GM18909 (cell line): ENCODE results near the gene RGS1.

Experiments
- ATAC-seq: cut with Tn5 transposase; IDR thresholded peaks from one replicate; pipeline ENCODE4 v1.9.1; 2021; ENCODE audit warnings: mild to moderate bottlenecking; ENCODE audit not compliant: unreplicated experiment, poor library complexity

RGS1 gene

GRCh38 chr1:192579010-192579738 lies 3.6 kb downstream of the RGS1 start:
- ATAC-seq = no peak

GRCh38 chr1:192580351-192580962 lies 4.9 kb downstream of the RGS1 start:
- ATAC-seq = peak; percentile 34

DNA sequence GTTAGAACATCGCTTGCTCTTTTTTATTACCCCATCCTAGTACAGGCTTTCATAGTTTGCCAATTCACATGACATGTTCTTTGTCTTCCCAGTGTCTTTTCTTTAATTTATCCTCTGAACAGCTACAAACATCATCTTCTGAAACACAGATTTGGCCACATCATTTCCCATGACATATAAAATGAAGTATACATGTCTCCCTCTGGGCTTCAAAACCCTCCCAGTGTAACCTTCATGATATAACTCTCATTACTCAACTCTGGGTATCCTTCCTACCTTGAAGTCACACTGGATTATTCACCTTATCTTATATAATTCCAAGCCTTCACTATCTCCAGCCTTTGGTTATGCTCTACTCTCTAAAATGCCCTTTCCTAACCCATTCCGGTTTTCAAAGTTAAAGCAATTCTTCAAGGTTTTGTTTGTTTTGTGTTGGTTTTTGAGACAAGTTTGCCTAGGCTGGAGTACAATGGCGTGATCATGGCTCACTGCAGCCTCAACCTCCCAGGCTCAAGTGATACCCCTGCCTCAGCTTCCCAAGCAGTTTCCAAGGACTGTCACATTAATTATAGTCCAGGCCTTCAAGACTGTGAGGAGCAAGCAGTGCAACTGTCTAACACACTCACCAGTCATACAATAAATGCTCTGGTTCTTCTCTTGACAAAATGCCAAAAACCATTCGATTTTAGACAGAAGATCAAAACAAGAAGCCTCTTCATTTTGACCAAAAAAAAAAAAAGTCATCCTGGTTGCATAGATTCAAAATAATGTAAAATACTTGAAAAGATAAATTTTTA lies 5.8 kb downstream of the RGS1 start:
- peak; percentile 9 for ATAC-seq

- ATAC-seq = no peak
Measured at GRCh38 chr1:192584866-192585265, 9.3 kb downstream of the RGS1 start.

DNA sequence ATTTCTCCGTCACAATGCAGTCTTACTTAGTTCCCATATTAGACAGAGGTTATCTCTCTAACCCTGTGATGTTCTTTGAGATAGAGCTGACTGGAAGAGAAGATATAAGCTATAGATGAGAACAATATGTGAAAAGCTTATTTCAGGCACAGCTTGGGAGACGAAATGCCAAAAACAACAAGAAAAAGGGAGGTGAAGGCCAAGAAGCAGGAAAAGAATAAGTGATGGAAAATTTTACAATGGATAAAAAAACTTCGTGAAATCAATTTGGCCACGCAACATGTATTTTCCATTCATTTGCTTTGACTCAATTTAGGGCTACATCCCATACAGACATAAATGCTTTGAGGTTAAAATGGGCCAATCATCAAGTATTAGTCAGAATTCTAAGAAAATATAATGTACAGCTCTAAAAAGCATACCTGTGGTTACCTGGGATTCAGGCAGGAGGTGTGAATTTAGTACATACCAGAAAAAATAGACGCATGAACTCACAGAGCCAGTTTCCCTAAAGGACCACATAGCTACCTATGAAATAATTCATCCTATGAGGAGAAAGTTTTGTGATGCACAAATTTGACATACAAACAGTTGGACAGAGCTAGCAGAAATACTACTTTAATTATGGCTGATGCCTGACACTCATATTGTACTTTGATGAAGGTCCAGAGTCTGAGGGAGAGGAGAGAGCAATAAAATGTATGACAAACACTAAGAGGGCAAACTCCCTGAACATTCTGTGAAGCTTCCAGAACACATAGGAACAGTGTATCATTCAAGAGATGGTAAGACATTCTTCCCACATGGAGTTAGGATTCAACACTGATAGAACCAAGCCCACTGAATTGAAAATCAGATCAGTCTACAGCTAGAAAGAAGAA lies 12.1 kb downstream of the RGS1 start:
- no peak for ATAC-seq

- ATAC-seq = no peak
Measured at GRCh38 chr1:192588546-192588945, 13.0 kb downstream of the RGS1 start.

- no peak for ATAC-seq
Measured at GRCh38 chr1:192589813-192590212, 14.2 kb downstream of the RGS1 start.

DNA sequence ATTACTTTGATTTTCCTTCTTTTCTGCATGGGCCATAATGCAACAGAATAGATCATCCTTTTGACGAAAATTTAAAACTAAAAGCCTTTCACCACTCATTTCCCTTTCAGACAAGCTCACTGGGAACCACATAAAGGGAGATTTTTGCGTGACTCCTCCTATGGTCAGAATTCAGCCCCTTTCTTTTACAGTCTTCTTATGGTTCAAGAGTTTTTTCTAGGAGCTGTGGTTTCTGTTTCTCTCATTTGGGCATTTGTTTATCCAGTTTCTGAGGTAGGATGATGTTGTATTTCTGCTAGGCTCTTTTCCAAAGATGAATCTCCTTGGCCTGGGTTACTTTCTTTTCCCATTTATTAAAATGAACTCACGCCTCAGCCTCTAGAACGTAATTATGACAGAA lies 16.9 kb downstream of the RGS1 start:
- ATAC-seq = no peak

- ATAC-seq = no peak
Measured at GRCh38 chr1:192592981-192593708, 17.6 kb downstream of the RGS1 start.

DNA sequence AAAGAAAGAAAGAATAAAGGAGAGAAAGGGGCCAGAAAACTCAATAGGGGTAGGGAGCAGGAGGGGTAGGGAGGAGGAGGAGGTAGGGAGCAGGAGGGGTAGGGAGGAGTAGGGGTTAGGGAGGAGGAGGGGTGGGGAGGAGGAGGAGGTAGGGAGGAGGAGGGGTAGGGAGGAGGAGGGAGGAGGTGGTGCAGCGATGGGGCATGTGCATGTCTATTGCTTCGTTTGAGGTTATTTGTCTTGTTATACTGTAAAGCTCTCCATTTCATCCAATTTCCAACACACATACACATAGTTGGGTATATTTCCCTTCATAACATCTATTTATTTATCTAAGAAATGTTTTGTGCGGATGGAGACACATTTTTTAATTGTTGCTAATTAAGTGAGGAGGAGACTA lies 19.7 kb downstream of the RGS1 start:
- ATAC-seq = no peak

DNA sequence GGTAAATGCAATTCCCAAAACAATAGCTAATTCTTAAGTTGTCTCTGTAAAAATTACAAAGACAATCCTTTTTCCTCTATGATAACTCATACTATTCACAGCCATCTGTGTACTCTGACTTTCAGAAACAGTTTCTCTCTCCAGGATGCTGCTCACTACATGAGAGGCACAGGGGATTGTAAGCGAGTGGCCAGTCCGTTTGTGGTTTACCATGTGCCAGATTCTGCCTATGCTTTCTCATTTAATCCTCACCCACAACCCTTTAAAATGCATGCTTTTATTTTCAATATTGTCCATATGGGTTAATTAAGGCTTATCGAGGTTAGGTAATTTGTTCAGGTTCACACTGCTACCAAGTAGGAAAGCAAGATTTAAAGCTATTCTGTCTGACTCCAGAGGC lies 23.0 kb downstream of the RGS1 start:
- no peak for ATAC-seq

- ATAC-seq = no peak
Measured at GRCh38 chr1:192600275-192600674, 24.7 kb downstream of the RGS1 start.

DNA sequence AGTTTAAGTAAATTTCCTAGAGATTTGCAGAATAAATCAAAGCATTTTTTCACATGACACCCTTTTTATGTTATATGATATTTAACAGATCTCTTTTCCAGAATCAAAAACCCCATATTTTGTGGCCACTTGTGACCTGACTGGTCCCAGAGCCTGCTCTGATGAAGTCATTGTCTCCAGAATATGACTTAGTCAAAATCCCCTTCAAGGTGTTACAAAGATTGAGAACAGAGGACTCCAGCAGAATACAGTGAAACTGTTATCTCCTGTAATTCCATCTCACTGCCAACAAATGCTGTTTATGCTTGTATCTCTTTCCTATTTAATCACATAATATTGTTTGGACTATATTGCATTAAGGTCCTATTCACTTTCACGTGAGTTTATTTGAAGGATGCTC lies 25.6 kb downstream of the RGS1 start:
- ATAC-seq = peak; percentile 47

- no peak for ATAC-seq
Measured at GRCh38 chr1:192601567-192601966, 26.0 kb downstream of the RGS1 start.

- no peak for ATAC-seq
Measured at GRCh38 chr1:192602757-192603156, 27.2 kb downstream of the RGS1 start.

- no peak for ATAC-seq
Measured at GRCh38 chr1:192603218-192603787, 27.7 kb downstream of the RGS1 start.

DNA sequence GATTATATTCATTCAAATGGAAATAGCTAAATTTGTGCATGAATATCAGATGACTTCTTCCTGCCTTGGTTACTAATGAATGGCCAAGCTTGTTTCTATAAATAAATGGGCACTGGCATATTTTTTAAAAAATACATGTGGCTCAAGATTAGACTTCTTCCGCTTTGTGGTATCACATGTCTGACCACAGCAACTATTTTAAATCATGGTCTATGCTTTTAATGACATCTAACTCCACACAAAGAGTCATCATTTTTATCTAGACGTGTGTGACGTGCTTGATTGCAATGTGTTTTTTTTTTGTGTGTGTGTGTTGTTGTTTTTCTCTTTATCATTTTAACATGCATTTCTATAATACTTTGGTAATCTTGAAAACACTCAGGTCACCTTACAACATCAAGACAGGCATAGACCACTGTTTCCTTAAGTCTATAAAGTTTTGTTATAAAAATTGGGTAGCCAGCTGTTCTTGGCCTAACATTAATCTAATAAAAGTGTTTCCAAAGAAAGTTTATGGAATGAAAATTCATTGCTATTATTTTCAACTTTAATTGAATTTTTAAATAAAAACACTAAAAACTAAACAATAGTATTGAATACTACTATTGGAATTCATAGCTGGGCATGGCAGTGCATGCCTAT lies 29.5 kb downstream of the RGS1 start:
- peak; percentile 36 for ATAC-seq

GRCh38 chr1:192608671-192609070 lies 33.1 kb downstream of the RGS1 start:
- ATAC-seq = no peak
